ENCODE measurements around the gene PRDM15. TPM values are rescaled to one million over a fixed set of nuclear protein-coding genes. Genes with fewer than 3 reads are reported as not detected.

PRDM15 gene
- total RNA-seq, 8 experiments from 2014 or later = 2.9 to 9.9 (median 4.7) TPM

DNA sequence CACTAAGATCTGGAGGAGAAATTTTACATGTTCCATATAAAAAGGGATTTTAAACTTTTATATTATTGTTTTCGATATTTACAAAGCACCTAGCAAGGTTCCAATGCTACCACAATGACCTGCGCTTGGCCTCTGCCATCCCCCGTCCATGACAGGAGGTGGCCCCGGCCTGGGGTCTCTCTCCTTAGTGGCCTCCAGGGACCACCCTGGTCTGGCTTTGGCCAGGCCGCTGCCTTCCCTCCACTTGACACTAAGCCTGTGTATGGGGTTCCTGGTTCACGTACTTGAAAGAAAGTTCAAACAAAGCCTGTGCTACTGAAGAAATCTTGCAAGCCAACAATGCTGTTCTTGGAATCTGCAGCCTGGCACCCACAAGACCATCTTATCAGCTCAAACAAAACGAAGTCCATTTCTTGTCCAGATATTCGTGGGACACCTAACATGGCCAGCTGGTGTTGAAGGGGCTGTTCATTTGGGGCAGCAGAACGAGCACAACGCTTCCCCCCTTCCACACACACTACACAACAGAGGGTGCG lies 12.8 kb downstream of the PRDM15 start:
- in situ Hi-C loops (cut with MboI; ENCODE audit: low pct_unique_long_range_greater_than_20kb in 2 of 9, low sequenced_read_pairs in 9 of 9, unreplicated experiment in 9 of 9) = loop anchor here in 1 of 9 experiments (25.0 kb wide), 1 partner anchor 246 kb away; no protein-coding TSS in a partner anchor
- ATAC-seq (replicated peaks in 6 of 8) = no peak
- WGBS, 10 experiments = 78 to 100% (median 92%) methylated on average over 1 to 11 of the region's 11 CpGs; no CpG with 5 or more reads in 1 of the 10 experiments
- Histone ChIP-seq H3K27ac (no peak overlapping the region), H3K4me1 (replicated peaks in 1 of 2) (peaks cover 10 to 19% of the 10 kb centered on the region in 2 donors), H3K4me3 (no peak overlapping the region)

DNA sequence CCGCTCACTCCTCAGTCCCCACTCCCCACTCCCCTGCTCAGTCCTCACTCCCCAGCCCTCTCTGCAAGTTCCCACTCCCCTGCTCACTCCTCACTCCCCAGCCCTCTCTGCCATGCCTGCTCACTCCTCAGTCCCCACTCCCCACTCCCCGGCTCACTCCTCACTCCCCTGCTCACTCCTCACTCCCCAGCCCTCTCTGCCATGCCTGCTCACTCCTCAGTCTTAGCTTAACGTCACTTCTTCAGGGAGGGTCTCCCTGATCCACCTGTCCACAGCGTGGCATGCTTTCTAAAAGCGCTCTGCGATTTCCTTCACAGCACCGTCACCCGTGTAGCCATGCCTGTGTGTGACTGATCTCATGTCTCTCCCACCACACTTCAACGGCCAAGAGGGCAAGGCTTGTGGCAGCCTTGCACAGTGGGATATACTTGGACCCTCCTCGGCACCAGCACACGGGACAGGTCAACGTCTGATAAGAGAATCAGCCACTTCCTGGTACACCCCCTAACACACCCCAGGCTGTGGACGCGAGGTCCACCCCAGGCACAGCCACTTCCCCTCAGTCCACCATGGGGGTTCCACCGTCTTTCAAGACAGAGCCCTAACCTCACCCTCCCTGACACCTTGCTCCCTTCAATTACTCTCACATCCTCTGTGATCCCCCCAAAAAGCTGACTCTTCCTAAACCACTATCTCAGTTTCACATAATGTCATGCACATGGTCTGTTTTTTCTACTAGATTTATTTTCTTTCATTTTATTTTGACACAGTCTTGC lies 14.0 kb downstream of the PRDM15 start:
- Histone ChIP-seq H3K27ac (no peak overlapping the region), H3K4me1 (replicated peaks in 1 of 2) (peaks cover 6 to 7% of the 10 kb centered on the region in 2 donors), H3K4me3 (no peak overlapping the region)
- in situ Hi-C loops (cut with MboI; ENCODE audit: low pct_unique_long_range_greater_than_20kb in 2 of 9, low sequenced_read_pairs in 9 of 9, unreplicated experiment in 9 of 9) = loop anchor here in 1 of 9 experiments (25.0 kb wide), 1 partner anchor 247 kb away; no protein-coding TSS in a partner anchor
- ATAC-seq (replicated peaks in 6 of 8) = peak in 1 of 8 experiments; percentile 35
- WGBS, 10 experiments = 85 to 100% (median 100%) methylated on average over 1 to 4 of the region's 15 CpGs; no CpG with 5 or more reads in 5 of the 10 experiments

DNA sequence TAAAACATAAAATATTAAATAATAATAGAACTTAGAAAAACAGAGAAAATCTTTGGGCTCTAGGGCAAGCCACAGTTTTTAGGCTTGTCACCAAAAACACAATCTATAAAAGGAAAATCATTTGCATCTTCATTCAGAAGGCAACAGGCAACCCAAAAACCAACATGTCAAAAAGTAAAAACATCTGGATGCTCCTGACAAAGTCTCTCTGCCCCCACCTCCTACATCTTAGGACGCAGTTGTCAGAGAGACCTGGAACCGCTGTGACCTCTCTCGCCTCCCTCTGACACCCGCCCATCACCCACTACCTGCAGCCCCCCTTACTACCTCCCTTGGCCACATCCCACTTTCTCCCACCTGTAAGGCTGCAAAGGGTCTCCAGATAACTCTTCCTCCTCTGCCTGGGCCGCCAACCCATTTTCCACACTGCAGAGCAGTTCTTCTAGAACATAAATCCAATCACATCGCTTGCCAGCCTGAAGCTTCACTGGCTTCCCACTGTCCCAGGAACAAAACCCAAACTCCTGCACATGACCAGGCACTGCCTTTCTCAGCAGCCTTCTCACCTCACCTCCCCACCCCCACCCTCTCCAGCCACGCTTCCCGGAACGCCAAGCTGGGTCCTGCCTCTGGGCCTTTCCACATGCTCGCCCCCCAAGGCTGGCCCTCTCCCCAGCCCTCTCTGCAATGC lies 14.7 kb downstream of the PRDM15 start:
- no peak overlapping the region for H3K27ac ChIP-seq
- no peak overlapping the region for H3K4me3 ChIP-seq
- in situ Hi-C loops (cut with MboI; ENCODE audit: low pct_unique_long_range_greater_than_20kb in 2 of 9, low sequenced_read_pairs in 9 of 9, unreplicated experiment in 9 of 9) = loop anchor here in 1 of 9 experiments (25.0 kb wide), 1 partner anchor 248 kb away; no protein-coding TSS in a partner anchor
- 83 to 100% (median 94%) methylated on average over 1 to 4 of the region's 10 CpGs; no CpG with 5 or more reads in 4 of the 10 experiments for WGBS, 10 experiments
- no peak for ATAC-seq (replicated peaks in 6 of 8)
- H3K4me1 ChIP-seq (replicated peaks in 1 of 2) = peaks cover 0 to 3% of the 10 kb centered on the region in 2 donors

DNA sequence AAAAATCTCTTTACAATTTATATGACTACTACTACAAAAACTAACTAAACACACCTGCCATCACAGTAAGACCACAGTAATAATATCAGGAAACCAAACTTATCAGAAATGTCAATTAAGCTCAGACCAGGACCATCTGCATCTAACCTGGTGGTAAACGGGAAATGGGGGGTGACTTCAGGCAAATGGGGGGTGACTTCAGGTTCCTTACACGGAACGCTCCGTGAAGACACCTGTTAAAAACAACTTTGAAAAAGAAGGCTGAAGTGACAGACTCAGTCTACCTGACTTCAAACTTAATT lies 15.8 kb downstream of the PRDM15 start:
- H3K4me3 ChIP-seq = no peak overlapping the region
- H3K4me1 ChIP-seq (replicated peaks in 1 of 2) = no peaks in the 10 kb centered on the region
- WGBS, 10 experiments = 51 to 100% (median 97%) methylated on average over 1 to 4 of the region's 4 CpGs; no CpG with 5 or more reads in 1 of the 10 experiments
- in situ Hi-C loops (cut with MboI; ENCODE audit: low pct_unique_long_range_greater_than_20kb in 2 of 9, low sequenced_read_pairs in 9 of 9, unreplicated experiment in 9 of 9) = loop anchor here in 1 of 9 experiments (25.0 kb wide), 1 partner anchor 249 kb away; no protein-coding TSS in a partner anchor
- ATAC-seq (replicated peaks in 6 of 8) = peak in 1 of 8 experiments; percentile 15
- no peak overlapping the region for H3K27ac ChIP-seq

DNA sequence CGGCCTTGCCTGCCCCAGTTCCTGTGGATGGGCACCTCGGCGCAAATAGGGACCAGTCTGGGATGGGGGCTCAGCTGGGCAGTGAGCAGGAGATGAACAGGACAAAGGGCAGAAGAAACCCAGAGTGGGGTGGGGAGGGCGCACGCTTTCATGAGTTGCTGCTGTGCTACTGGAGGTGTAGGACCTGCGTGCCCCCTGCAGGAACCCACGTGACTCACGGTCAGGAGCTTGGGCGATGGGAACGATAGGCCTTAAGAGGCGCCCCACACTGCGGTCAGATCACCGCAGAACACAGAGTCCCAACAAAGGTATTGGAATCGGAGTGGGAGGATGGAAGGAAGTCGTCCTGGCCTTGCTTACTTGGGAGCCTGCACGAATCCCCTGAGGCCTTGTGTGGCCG lies 17.2 kb downstream of the PRDM15 start:
- in situ Hi-C loops (cut with MboI; ENCODE audit: low pct_unique_long_range_greater_than_20kb in 2 of 9, low sequenced_read_pairs in 9 of 9, unreplicated experiment in 9 of 9) = loop anchor here in 1 of 9 experiments (25.0 kb wide), 1 partner anchor 250 kb away; no protein-coding TSS in a partner anchor
- 40 to 89% (median 86%) methylated on average over 1 to 9 of the region's 17 CpGs; no CpG with 5 or more reads in 5 of the 10 experiments for WGBS, 10 experiments
- ATAC-seq (replicated peaks in 6 of 8) = no peak
- Histone ChIP-seq H3K27ac (no peak overlapping the region), H3K4me3 (no peak overlapping the region), H3K4me1 (replicated peaks in 1 of 2) (no peaks in the 10 kb centered on the region)

DNA sequence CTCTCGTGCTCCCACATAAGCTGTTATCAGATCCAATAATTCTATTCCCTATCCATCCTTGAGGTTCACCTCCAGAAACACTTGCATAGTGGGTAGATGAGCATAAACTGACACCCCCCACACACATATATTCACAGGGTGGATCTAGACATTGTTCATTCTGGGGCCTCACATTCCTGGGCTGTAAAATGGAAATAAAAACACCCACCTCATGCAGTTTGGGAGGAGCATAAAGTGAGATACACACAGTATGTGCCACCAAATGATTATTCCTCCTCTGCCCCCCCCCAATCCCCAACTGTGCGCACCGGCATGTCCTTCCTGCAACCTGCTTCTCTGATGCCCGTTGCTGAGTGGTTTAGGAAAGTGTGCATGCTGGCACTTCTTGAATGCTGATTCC lies 17.9 kb downstream of the PRDM15 start:
- H3K27ac ChIP-seq = no peak overlapping the region
- 70 to 100% (median 100%) methylated on average over 1 to 3 of the region's 4 CpGs; no CpG with 5 or more reads in 5 of the 10 experiments for WGBS, 10 experiments
- no peaks in the 10 kb centered on the region for H3K4me1 ChIP-seq (replicated peaks in 1 of 2)
- no peak for ATAC-seq (replicated peaks in 6 of 8)
- in situ Hi-C loops (cut with MboI; ENCODE audit: low pct_unique_long_range_greater_than_20kb in 2 of 9, low sequenced_read_pairs in 9 of 9, unreplicated experiment in 9 of 9) = loop anchor here in 1 of 9 experiments (25.0 kb wide), 1 partner anchor 251 kb away; no protein-coding TSS in a partner anchor
- H3K4me3 ChIP-seq = no peak overlapping the region

DNA sequence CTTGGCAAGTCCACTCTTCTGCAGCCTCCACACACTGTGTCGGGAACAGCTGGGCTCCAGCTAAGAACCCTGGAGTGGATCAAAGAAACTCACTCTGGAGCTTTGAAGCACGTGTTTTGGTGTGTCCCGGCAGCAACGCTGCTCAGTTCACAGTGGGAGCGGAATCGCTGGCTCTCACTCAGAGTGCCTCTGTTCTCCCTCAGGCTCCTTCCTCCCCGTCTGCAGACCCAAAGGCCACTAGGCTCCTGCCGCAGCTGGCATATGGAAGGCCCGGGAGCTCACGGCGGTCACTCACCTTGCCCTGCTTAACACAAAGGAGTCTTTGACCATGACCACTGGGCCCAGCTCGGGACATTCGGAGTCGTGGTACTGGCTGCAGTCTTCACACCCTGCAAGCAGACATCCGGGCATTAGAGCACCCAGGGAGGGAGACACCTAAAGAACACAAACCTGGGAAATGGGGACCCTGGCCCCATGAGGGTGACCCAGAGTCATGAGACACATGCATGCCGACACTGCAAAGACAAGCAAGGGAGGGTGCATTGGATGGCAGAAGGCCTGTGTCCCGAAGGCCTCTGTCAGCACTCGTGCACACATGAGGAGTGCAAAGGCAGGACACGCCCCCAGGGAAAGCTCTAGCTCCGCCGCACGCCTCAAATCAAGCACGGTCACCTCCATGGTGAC lies 19.7 kb downstream of the PRDM15 start:
- Histone ChIP-seq H3K27ac (no peak overlapping the region), H3K4me1 (replicated peaks in 1 of 2) (no peaks in the 10 kb centered on the region), H3K4me3 (no peak overlapping the region)
- no peak for ATAC-seq (replicated peaks in 6 of 8)
- in situ Hi-C loops (cut with MboI; ENCODE audit: low pct_unique_long_range_greater_than_20kb in 2 of 9, low sequenced_read_pairs in 9 of 9, unreplicated experiment in 9 of 9) = loop anchor here in 1 of 9 experiments (25.0 kb wide), 1 partner anchor 253 kb away; no protein-coding TSS in a partner anchor
- WGBS, 10 experiments = 80 to 100% (median 97%) methylated on average over 1 to 13 of the region's 23 CpGs; no CpG with 5 or more reads in 6 of the 10 experiments

DNA sequence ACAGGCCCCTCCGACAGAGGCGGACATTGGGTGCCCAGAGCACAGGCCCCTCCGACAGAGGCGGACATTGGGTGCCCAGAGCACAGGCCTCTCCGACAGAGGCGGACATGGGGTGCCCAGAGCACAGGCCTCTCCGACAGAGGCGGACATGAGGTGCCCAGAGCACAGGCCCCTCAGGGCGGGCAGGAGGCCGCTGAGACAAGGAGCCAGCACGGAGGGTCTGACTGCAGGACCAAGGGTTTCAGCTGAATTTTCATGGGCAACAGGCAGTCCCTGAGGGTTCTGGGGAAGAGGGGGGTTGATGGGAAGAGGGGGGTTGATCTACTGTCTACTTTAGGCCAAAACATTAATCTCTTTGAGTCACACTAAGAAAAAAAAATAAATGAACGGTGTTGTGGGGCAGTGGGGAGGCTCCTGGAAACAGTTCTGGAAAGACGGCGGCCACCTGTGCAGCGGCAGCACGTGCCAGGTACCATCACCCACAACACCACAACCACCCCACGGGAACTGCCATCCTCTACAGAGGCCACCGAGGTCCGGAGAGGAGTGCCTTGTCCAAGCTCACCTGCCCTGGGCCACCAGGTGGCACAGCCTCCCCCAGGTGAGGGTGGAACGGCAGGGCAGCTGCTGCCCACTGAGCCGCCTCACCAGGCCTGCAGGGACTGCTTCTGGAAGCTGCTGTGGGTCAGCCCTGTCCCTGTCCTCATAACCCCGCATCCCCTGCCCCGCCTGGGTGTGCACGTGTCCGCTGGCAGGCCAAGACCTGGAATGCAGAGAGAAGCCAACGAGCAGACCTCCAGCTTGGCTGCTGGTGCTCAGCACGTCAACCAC lies 20.5 kb downstream of the PRDM15 start:
- Histone ChIP-seq H3K4me3 (no peak overlapping the region), H3K27ac (no peak overlapping the region), H3K4me1 (replicated peaks in 1 of 2) (no peaks in the 10 kb centered on the region)
- 80 to 100% (median 86%) methylated on average over 1 to 7 of the region's 27 CpGs; no CpG with 5 or more reads in 6 of the 10 experiments for WGBS, 10 experiments
- ATAC-seq (replicated peaks in 6 of 8) = no peak
- in situ Hi-C loops (cut with MboI; ENCODE audit: low pct_unique_long_range_greater_than_20kb in 2 of 9, low sequenced_read_pairs in 9 of 9, unreplicated experiment in 9 of 9) = loop anchor here in 1 of 9 experiments (25.0 kb wide), 1 partner anchor 254 kb away; no protein-coding TSS in a partner anchor

DNA sequence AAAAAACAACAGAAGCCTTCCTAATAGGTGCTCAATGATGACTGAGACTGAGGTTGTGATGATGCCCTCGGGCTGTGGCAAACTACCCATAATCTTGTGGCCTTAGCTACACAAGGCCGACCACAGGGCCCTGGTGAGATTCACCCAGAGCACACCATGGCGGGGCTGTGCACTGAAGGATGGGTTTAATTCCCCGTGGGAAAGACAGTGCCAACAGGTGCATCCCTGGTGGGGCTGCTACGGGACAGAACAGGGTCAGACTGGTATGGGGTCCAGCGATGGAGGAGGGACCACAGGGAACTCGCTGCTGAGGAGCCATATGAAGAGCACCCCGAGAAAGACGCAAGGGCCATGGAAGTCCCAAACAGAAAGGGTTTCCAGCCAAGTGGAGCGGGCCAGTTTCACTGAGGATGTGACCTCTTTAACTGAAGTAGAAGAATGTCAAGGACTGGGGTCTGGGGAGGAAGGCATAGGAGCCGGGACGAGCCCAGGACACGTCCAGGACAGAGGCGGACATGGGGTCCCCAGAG lies 21.3 kb downstream of the PRDM15 start:
- ATAC-seq (replicated peaks in 6 of 8) = no peak
- Histone ChIP-seq H3K4me3 (no peak overlapping the region), H3K27ac (no peak overlapping the region), H3K4me1 (replicated peaks in 1 of 2) (no peaks in the 10 kb centered on the region)
- in situ Hi-C loops (cut with MboI; ENCODE audit: low pct_unique_long_range_greater_than_20kb in 2 of 9, low sequenced_read_pairs in 9 of 9, unreplicated experiment in 9 of 9) = loop anchor here in 1 of 9 experiments (25.0 kb wide), 1 partner anchor 254 kb away; no protein-coding TSS in a partner anchor
- WGBS, 10 experiments = 50 to 100% (median 88%) methylated on average over 1 to 6 of the region's 14 CpGs; no CpG with 5 or more reads in 4 of the 10 experiments

DNA sequence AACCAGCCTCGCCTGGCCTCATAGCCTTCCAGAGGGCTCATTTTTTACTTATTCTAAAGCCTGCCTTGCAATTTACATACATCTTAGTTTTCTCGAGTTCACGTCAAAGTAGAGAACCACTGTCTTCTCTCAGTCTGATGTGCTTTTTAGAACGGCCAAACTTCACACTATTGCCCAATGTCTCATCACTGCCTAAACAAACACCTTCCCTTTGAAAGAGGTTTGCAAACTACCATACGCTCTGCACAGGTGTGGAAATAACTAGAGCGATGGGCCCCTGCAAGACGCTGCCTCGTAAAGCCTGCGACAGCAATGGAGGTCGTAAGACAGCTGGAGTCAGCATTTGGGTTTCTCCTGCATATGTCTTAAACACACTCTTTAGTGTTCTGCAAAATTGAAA lies 22.6 kb downstream of the PRDM15 start:
- 68 to 100% (median 88%) methylated on average over 1 to 10 of the region's 10 CpGs; no CpG with 5 or more reads in 3 of the 10 experiments for WGBS, 10 experiments
- in situ Hi-C loops (cut with MboI; ENCODE audit: low pct_unique_long_range_greater_than_20kb in 2 of 9, low sequenced_read_pairs in 9 of 9, unreplicated experiment in 9 of 9) = loop anchor here in 1 of 9 experiments (25.0 kb wide), 1 partner anchor 256 kb away; no protein-coding TSS in a partner anchor
- Histone ChIP-seq H3K27ac (no peak overlapping the region), H3K4me3 (no peak overlapping the region), H3K4me1 (replicated peaks in 1 of 2) (no peaks in the 10 kb centered on the region)
- no peak for ATAC-seq (replicated peaks in 6 of 8)

DNA sequence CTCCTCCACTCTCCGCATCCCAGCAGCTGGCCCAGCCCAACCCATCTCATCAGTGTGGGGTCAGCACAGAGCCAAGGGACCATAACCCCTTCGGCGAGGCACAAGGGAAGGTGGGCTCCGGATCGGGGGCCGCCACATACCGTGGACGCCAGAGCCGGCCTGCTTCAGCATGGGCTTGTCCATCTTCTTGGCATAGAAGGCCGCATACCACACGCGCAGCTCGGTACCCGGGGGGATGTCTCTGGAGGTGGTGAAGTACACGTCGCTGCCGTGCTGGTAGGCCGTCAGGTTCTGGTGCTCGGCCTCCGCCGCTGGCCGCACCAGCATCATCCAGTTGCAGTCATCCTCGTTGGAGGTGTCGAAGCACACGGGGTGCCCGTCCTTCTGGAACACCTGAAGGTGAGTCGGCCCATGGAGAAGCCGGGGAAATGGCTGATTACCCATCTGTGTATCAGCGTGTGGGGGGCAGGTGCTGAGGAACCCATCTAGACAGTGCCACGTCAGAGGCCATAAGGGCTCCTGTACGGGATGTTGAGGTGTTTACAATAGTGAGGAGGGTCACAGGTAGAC lies 24.6 kb downstream of the PRDM15 start:
- Histone ChIP-seq H3K4me3 (no peak overlapping the region), H3K27ac (no peak overlapping the region), H3K4me1 (replicated peaks in 1 of 2) (no peaks in the 10 kb centered on the region)
- WGBS, 10 experiments = 60 to 100% (median 99%) methylated on average over 1 to 11 of the region's 31 CpGs
- no peak for ATAC-seq (replicated peaks in 6 of 8)
- in situ Hi-C loops (cut with MboI; ENCODE audit: low pct_unique_long_range_greater_than_20kb in 2 of 9, low sequenced_read_pairs in 9 of 9, unreplicated experiment in 9 of 9) = loop anchor here in 1 of 9 experiments (25.0 kb wide), 1 partner anchor 258 kb away; no protein-coding TSS in a partner anchor

Data from motor neuron (in vitro differentiated cells).